SU-DHL-6 (cell line): Measurements from ENCODE around the gene NTMT2.

Experiments
- EZH2phosphoT487 ChIP-seq: fragments of 200-600 bp; sonication (generic), shearing (Covaris generic); conservative IDR thresholded peaks from 2 replicates; pipeline ENCODE4 v1.6.1; 2018; ENCODE audit warnings: mild to moderate bottlenecking, antibody characterized with exemption, low read length, moderate library complexity, mixed read lengths
- TF ChIP-seq, protein P1 (sequence below): fragments of 200-600 bp; sonication (generic); IDR thresholded peaks from one replicate; pipeline ENCODE4 v1.5.1; 2017; ENCODE audit warnings: antibody characterized with exemption, mild to moderate bottlenecking, low read length, moderate library complexity; ENCODE audit not compliant: insufficient read depth, poor library complexity, severe bottlenecking

DNA sequence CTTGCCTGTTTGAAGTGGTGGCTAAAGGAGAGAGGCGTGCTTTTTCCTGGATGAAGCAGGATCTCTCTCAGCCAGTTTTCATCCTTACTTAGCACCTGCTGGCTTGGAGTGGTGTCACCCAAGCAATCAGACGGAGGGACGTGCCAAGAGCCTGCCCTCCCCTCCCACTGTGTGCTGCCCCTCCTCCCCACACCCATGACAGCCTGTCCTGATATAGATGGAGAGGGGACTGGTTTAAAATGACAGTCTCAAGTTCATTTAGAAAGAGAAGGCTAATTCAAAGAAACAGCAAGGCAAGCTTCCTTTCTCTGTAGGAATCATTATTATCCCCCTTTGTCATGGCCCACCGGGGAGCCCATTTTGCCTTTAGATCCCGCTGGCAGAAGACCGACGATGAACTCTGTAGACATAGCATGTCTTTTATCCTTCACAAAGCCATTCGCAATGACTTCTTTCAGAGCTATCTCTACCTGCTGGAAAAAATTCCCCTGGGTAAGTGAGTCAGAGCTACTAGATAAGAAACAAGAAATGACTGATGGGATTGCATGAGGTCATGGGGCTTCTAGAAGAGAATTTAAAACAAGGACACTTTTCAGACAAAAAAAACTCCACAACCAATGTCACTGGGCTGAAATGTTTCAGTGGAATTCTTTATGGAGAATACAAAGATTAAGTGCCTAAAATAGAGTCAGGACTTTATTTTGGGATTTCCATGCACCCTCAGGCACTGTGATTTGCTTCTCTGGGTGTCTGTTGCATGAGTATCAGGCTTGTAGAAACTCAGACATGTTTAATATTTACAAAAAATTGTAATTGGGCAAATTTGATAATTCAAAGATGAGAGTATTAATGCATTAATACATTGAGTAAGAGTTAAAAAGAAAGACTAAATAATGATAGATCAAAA lies at the start of gene NTMT2:
- TF ChIP-seq, protein P1, sequence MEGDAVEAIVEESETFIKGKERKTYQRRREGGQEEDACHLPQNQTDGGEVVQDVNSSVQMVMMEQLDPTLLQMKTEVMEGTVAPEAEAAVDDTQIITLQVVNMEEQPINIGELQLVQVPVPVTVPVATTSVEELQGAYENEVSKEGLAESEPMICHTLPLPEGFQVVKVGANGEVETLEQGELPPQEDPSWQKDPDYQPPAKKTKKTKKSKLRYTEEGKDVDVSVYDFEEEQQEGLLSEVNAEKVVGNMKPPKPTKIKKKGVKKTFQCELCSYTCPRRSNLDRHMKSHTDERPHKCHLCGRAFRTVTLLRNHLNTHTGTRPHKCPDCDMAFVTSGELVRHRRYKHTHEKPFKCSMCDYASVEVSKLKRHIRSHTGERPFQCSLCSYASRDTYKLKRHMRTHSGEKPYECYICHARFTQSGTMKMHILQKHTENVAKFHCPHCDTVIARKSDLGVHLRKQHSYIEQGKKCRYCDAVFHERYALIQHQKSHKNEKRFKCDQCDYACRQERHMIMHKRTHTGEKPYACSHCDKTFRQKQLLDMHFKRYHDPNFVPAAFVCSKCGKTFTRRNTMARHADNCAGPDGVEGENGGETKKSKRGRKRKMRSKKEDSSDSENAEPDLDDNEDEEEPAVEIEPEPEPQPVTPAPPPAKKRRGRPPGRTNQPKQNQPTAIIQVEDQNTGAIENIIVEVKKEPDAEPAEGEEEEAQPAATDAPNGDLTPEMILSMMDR, result no peak
- no peak for TF ChIP-seq EZH2phosphoT487
